MG63 (cell line): ENCODE results near the gene OR8S1. TPM values are rescaled to one million over a fixed set of nuclear protein-coding genes. Genes with fewer than 3 reads are reported as not detected.
"Not testable (repeated sequence)": the region's sequence is repeated elsewhere in the genome, so short reads cannot be mapped to it uniquely, and the experiment has no call there.

Experiments
- DNase-seq: peaks from one replicate; pipeline ENCODE4 v3.0.0-alpha.2; 2020
- H3K27me3 ChIP-seq: fragments of 250-450 bp; sonication (Bioruptor Pico); 2 replicates; pipeline ENCODE4 v1.5.1; 2020; ENCODE audit warnings: mild to moderate bottlenecking, moderate library complexity
- H3K36me3 ChIP-seq: fragments of 250-450 bp; sonication (Bioruptor Pico); 2 replicates; pipeline ENCODE4 v1.5.1; 2020; ENCODE audit warnings: mild to moderate bottlenecking, moderate library complexity
- H3K4me3 ChIP-seq: fragments of 250-450 bp; sonication (Bioruptor Pico); 2 replicates; pipeline ENCODE4 v1.5.1; 2020; ENCODE audit warnings: mild to moderate bottlenecking, moderate library complexity
- H3K9me3 ChIP-seq: fragments of 250-450 bp; sonication (Bioruptor Pico); 2 replicates; pipeline ENCODE4 v1.5.1; 2020; ENCODE audit warnings: mild to moderate bottlenecking, moderate library complexity
- total RNA-seq: library from RNA; depleted of rRNA; stranded (reverse); fragments of >200 nt; shearing (Covaris generic); gene quantifications from 2 replicates; pipeline ENCODE4 v1.2.3, GENCODE V29; 2014; ENCODE audit warnings: low replicate concordance; rRNA removed

Gene OR8S1
- total RNA-seq, 1 experiment from 2014 or later = not detected

DNA sequence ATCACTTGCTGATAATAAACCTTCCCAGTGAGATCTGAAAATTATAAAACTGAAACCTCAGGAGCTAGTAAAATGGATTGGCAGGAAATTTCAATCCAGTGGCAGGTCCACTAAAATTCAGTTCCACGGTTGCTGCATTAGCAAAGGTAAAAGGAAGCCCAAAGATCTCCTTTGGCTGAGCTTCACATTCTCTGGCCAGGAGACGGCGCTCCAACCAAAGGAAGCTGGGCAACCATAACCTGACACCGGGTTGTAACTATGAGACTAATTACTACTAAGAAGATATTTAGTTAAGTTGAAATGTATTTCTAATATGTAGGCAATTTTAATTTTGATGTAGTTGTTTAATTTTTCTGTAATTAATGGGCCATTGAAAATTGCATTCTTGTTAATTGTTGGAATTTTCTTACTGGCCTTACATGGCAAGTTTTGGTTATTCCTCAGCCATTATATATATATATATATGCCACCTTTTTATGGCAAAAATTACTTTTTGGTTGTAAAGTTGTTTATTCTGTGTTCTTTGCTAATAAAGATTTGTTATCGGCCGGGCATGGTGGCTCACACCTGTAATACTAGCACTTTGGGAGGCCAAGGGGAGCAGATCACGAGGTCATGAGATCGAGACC is 17.0 kb downstream of the OR8S1 start:
- Histone ChIP-seq H3K4me3 (no peak overlapping the region), H3K27me3 (peaks cover 10% of the 10 kb centered on the region), H3K9me3 (no peaks in the 10 kb centered on the region), H3K36me3 (no peaks in the 10 kb centered on the region)
- DNase-seq = peak; percentile 17

GRCh38 chr12:48545833-48546469 is 20.5 kb downstream of the OR8S1 start:
- DNase-seq = no peak
- Histone ChIP-seq H3K27me3 (peaks cover 10% of the 10 kb centered on the region), H3K36me3 (no peaks in the 10 kb centered on the region), H3K4me3 (no peak overlapping the region), H3K9me3 (no peaks in the 10 kb centered on the region)

DNA sequence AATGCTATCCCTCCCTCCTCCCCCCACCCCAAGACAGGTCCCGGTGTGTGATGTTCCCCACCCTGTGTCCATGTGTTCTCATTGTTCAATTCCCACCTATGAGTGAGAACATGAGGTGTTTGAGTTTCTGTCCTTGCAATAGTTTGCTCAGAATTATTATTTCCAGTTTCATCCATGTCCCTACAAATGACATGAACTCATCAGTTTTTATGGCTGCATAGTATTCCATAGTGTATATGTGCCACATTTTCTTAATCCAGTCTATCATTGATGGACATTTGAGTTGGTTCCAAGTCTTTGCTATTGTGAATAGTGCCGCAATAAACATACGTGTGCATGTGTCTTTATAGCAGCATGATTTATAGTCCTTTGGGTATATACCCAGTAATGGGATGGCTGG is 21.6 kb downstream of the OR8S1 start:
- not testable (repeated sequence) for H3K4me3 ChIP-seq, DNase-seq, H3K9me3 ChIP-seq, H3K36me3 ChIP-seq
- H3K27me3 ChIP-seq = peaks cover 10% of the 10 kb centered on the region

DNA sequence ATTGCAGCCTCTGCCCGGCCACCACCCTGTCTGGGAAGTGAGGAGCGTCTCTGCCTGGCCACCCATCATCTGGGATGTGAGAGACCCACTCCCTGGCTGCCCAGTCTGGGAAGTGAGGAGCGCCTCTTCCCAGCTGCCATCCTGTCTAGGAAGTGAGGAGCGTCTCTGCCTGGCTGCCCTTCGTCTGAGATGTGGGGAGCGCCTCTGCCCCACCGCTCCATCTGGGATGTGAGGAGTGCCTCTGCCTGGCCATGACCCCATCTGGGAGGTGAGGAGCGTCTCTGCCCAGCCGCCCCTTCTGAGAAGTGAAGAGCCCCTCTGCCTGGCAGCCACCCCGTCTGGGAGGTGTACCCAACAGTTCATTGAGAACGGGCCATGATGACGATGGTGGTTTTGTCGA is 26.2 kb downstream of the OR8S1 start:
- H3K27me3 ChIP-seq, H3K36me3 ChIP-seq, H3K4me3 ChIP-seq, H3K9me3 ChIP-seq, DNase-seq: not testable (repeated sequence)

DNA sequence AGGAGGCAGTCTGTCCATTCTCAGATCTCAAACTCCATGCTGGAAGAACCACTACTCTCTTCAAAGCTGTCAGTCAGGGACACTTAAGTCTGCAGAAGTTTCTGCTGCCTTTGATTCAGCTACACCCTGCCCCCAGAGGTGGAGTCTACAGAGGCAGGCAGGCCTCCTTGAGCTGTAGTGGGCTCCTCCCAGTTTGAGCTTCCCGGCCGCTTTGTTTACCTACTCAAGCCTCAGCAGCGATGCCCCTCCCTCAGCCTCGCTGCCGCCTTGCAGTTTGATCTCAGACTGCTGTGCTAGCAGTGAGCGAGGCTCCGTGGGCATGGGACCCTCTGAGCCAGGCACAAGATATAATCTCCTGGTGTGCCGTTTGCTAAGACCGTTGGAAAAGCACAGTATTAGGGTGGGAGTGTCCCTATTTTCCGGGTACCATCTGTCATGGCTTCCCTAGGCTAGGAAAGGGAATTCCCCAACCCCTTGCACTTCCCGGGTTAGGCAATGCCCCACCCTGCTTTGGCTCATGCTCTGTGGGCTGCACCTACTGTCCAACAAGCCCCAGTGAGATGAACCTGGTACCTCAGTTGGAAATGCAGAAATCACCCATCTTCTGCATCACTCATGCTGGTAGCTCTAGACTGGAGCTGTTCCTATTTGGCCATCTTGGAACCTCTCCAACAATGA is 28.4 kb downstream of the OR8S1 start:
- not testable (repeated sequence) for H3K4me3 ChIP-seq, DNase-seq, H3K36me3 ChIP-seq, H3K27me3 ChIP-seq, H3K9me3 ChIP-seq

- no peak for DNase-seq
- no peaks in the 10 kb centered on the region; the same call in 1 of the 2 replicates for H3K27me3 ChIP-seq
Observed at GRCh38 chr12:48556631-48557030, 31.2 kb downstream of the OR8S1 start.

DNA sequence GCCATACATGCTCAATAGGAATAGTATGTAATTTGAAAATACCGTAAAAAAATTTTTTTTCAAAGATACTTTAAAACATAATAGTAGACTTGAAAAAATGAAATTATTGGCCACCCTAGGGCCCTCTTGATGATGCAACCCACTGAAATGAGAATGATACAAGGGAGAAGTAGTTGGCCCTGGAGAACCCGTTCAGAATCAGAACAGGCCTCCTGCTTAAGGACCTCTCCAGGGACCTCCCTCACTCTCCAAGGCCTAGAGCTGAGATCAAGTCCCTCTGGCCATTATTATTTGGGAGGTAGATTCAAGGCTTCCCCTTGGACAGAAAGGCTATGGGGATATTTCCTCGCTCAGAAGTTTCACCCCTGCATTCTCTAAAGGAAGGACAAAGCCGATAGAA is 32.5 kb downstream of the OR8S1 start:
- Histone ChIP-seq H3K27me3 (no peaks in the 10 kb centered on the region; the same call in none of the 2 replicates), H3K36me3 (no peaks in the 10 kb centered on the region), H3K4me3 (no peak overlapping the region), H3K9me3 (no peaks in the 10 kb centered on the region)
- no peak for DNase-seq

More at GRCh38 chr12:48556631-48557030, 31.2 kb downstream of the OR8S1 start:
- Histone ChIP-seq H3K36me3 (no peaks in the 10 kb centered on the region), H3K4me3 (no peak overlapping the region), H3K9me3 (no peaks in the 10 kb centered on the region)

DNA sequence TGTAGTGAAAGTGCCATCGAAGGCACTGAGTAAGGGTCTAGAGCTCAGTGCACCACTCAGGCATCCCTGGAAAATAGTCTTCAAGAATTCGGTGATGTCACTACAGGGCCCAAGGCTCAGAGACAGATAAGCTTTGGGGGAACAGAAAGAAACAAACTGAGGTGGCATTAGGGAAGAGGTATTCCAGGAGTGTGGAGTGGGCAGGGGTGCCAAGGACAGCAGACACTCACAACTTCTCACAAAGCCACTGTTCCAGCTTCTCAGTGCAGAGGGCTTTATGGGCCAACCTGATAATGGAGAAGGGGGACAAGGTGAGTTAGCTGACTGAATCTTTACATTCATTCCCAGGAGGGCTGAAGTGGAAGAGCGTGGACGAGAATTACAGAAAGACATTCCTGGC is 42.3 kb downstream of the OR8S1 start:
- Histone ChIP-seq H3K9me3 (no peaks in the 10 kb centered on the region), H3K4me3 (no peak overlapping the region), H3K36me3 (no peaks in the 10 kb centered on the region), H3K27me3 (peaks cover 5% of the 10 kb centered on the region; the same call in 1 of the 2 replicates)
- no peak for DNase-seq

GRCh38 chr12:48569946-48570345 is 44.5 kb downstream of the OR8S1 start, which contains the start of gene LALBA:
Gene LALBA, minus strand, starts transcription at chr12:48570046. Its CDS starts 26 bp downstream, at chr12:48570020.
- Histone ChIP-seq H3K9me3 (no peaks in the 10 kb centered on the region), H3K4me3 (no peak within 1 kb of the TSS), H3K36me3 (no peaks in the 10 kb centered on the region), H3K27me3 (peaks cover 5% of the 10 kb centered on the region; the same call in 1 of the 2 replicates)
- DNase-seq = no peak

DNA sequence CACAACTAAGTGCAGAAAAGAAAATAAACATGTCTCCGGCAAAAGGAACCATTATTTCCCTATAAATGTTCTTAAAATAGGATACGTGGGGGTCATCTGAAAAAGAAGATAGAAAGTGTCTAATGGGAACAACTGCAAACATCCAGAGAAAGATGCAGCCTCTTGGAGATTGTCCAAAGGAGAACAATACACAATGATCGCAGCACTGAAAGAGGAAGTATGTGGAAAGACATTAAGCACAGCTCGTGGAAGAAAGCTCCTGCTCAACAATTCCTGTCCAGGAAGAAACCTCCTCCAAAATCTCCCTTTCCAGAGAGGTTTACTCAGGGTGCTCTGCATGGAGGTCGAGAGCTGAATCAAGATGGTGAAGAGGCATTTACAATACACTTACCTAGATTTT is 46.9 kb downstream of the OR8S1 start:
- no peaks in the 10 kb centered on the region for H3K9me3 ChIP-seq
- no peaks in the 10 kb centered on the region for H3K36me3 ChIP-seq
- H3K27me3 ChIP-seq = peaks cover 5% of the 10 kb centered on the region; the same call in 1 of the 2 replicates
- no peak overlapping the region for H3K4me3 ChIP-seq
- DNase-seq = no peak

Other genes starting within 250 kb of the OR8S1 start
- gene ZNF641, start 174.7 kb upstream of the OR8S1 start, total RNA-seq = 2.9 and 3.4 TPM in 2 replicates
- not detected in 2 replicates for gene ANP32D, start 53.1 kb upstream of the OR8S1 start, total RNA-seq
- not detected in 2 replicates for gene C12orf54, start 43.1 kb upstream of the OR8S1 start, total RNA-seq
- not detected in 2 replicates for gene LALBA, start 44.4 kb downstream of the OR8S1 start, total RNA-seq
- 42.8 and 56.3 TPM in 2 replicates for gene KANSL2, start 156.6 kb downstream of the OR8S1 start, total RNA-seq
- 9.7 and 22.2 TPM in 2 replicates for gene CCNT1, start 191.1 kb downstream of the OR8S1 start, total RNA-seq